GM10248 (cell line): Measurements from ENCODE around the gene NCEH1.
"Not testable (repeated sequence)": the region's sequence is repeated elsewhere in the genome, so short reads cannot be mapped to it uniquely, and the experiment has no call there.

Source experiments
- CTCF ChIA-PET: fragments of 300-600 bp; sonication (Branson Sonifier 250); formaldehyde crosslinking; extraction: SDS; loops from one replicate; lab custom pipeline; 2021; ENCODE audit warnings: antibody characterized with exemption; lab: Yijun Ruan, JAX
- POLR2A ChIA-PET: fragments of 350-650 bp; sonication (Branson Sonifier 250); formaldehyde crosslinking; extraction: SDS; loops from one replicate; lab custom pipeline; 2020; ENCODE audit warnings: antibody characterized with exemption; lab: Yijun Ruan, JAX
- DNase-seq: peaks from one replicate; pipeline ENCODE4 v3.0.0; 2012; ENCODE audit errors: extremely low spot score
- TF ChIP-seq, protein P1 (sequence below): IDR thresholded peaks from 2 replicates; pipeline ENCODE4 v1.5.1; 2012; ENCODE audit warnings: mild to moderate bottlenecking, low read depth; ENCODE audit errors: extremely low read depth, missing control alignments, control extremely low read depth

The NCEH1 gene

DNA sequence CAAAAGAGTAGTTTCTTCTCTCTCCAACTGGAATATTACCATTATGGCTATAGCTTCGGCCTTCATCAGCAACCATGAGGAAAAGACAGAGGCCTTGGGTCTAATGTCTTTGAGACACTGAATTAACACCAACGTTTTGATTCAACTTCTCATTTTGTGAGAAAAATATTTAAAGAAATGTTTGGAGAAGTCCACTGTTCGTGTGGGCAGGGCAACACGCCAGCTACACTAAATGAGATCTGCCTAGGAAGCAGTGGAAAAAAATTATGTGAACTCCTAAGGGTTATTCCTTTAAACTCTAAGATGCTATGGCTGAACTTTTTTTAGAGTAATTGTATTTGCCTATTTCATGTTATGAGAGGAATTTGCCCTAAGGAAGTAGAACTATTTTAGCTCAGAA, 41.8 kb downstream of the NCEH1 start:
- CTCF ChIA-PET, result interaction anchor here (0.7 to 5.4 kb wide), 18 partner anchors 8 to 1103 kb away, joined by 3 to 24 read pairs (median 5); no protein-coding TSS in a partner anchor
- POLR2A ChIA-PET, result no interaction called here
- no peak for DNase-seq
- TF ChIP-seq, protein P1, sequence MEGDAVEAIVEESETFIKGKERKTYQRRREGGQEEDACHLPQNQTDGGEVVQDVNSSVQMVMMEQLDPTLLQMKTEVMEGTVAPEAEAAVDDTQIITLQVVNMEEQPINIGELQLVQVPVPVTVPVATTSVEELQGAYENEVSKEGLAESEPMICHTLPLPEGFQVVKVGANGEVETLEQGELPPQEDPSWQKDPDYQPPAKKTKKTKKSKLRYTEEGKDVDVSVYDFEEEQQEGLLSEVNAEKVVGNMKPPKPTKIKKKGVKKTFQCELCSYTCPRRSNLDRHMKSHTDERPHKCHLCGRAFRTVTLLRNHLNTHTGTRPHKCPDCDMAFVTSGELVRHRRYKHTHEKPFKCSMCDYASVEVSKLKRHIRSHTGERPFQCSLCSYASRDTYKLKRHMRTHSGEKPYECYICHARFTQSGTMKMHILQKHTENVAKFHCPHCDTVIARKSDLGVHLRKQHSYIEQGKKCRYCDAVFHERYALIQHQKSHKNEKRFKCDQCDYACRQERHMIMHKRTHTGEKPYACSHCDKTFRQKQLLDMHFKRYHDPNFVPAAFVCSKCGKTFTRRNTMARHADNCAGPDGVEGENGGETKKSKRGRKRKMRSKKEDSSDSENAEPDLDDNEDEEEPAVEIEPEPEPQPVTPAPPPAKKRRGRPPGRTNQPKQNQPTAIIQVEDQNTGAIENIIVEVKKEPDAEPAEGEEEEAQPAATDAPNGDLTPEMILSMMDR, result no peak

DNA sequence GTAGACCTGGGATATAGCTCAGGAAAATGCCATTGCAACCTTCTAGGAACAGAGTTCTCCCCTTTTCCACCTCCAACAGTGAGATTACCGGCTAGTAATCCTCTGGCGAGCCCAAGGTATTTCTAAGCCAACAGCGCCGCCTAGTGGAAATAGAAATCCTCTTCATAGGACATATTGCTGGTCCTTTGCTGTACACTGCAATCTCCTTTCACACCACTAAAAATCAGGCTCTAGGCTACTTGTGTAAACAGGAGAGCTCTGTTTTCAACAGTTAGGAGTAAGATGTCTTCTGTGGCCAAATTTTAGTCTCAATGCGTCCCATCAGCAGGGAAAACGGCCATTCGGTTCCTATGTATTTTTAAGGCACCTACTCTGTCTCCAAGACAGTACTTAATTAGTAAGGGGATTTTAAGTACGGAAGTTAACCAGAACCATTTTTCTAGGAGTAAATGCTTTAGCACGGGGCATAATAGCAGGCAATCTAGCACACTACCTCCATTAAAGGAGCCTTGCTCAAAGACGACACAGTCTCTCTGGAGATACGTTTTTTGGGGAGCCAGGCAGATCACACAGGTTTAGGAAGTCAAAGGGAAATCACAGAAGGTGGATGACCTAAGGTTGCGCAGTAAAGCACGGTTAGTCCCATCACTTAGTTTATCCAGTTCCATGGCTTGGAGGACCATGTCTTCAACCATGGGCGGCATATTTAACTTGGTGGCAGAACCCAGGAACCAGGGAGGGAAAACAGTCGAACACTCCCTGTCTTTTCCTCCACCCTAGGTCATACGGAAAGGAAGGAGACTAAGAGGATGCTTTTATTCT, 43.8 kb downstream of the NCEH1 start:
- ChIA-PET CTCF (interaction anchor here (0.8 to 5.4 kb wide), 32 partner anchors 8 to 1595 kb away, joined by 3 to 24 read pairs (median 4); partner anchors contain the start of gene NCEH1), POLR2A (no interaction called here)
- DNase-seq, result peak; percentile 65
- TF ChIP-seq, protein P1, result peak; percentile 75

DNA sequence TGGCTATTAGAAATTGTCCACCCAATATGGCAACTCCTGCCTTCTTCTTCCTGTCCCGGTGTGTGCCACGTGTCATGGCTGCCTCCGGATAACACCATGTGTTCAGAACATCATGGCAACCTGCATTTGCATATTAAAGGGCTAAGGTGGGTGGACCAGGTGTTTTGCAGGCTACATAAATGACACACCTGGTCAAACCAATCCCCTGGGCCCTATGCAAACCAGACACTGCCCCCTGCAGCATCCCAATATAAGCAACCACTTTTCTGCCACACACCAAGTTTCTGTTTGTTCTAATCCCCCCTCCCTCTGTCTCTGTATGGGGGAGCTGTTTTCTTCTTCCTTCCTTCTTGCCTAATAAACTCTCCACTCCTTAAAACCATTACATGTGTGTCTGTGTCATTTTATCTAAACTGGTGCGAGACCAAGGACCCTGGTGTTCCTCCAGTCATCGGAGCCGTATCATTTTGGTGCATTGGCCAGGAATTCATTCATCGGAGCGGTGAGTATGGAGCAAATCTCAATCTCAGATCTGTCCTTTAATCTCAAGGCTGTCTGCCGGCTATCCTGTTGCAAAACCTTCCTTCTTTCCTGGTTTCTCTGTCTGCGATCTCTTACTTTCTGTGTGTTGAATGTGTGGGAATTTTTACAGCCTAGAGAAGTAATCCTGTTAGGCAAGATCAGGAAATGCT, 44.5 kb downstream of the NCEH1 start:
- ChIA-PET POLR2A (no interaction called here), CTCF (interaction anchor here (0.7 to 5.4 kb wide), 25 partner anchors 9 to 1707 kb away, joined by 3 to 24 read pairs (median 4); partner anchors contain the start of gene NCEH1)
- TF ChIP-seq, protein P1, result no peak
- DNase-seq, result no peak

DNA sequence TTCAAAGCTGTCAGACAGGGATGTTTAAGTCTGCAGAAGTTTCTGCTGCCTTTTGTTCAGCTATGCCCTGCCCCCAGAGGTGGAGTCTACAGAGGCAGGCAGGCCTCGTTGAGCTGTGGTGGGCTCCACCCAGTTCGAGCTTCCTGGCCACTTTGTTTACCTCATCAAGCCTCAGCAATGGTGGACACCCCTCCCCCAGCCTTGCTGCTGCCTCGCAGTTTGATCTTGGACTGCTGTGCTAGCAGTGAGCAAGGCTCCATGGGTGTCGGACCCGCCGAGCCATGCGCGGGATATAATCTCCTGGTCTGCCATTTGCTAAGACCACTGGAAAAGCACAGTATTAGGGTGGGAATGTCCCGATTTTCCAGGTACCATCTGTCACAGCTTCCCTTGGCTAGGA, 45.4 kb downstream of the NCEH1 start:
- DNase-seq, POLR2A ChIA-PET: not testable (repeated sequence)
- CTCF ChIA-PET, result interaction anchor here (0.7 to 5.4 kb wide), 13 partner anchors 8 to 1706 kb away, joined by 3 to 24 read pairs (median 4); partner anchors contain the start of gene NCEH1

DNA sequence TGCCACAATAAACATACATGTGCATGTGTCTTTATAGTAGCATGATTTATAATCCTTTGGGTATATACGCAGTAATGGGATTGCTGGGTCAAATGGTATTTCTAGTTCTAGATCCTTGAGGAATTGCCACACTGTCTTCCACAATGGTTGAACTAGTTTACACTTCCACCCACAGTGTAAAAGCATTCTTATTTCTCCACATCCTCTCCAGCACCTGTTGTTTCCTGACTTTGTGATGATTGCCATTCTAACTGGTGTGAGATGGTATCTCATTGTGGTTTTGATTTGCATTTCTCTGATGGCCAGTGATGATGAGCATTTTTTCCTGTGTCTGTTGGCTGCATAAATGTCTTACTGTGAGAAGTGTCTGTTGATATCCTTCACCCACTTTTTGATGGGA, 50.4 kb downstream of the NCEH1 start:
- CTCF ChIA-PET, result interaction anchor here (1.9 kb wide), 1 partner anchor 13 kb away, joined by 6 read pairs; no protein-coding TSS in a partner anchor
- DNase-seq, POLR2A ChIA-PET: not testable (repeated sequence)

DNA sequence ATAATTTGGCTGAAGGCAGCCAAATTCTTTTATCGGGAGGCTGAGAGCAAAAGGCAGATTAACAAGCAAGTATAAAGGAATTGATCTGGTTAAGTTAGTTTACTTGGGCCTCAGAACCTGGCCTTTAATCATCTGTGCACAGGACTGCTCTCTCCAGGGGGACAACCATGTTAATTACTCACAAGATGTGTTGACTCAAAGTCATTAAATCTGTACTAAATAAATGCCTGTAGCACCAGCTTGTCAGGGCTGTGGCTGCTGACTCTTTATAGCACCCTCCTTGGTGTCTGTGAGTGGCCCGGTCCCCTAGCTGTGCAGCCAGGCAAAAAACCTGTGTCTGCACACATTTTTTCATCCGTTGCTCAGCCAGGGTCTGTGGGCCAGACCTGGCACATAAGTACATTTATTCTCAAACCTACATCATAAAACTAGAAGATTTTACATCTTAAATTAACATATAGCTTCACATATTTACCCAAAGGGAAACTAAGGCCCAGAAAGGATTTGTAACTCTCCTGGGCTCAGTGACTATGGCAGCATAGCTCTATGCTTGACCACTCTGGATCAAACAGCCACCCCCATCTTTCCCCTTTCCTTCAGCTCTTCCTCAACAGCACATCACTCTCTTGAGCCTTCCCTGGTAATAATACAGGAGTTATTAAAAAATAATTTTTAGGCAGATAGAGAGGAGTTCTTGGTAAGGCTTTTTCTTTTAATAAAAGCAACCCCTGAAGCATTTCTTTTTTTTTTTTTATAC, 51.4 kb downstream of the NCEH1 start:
- ChIA-PET POLR2A (interaction anchor here (0.7 kb wide), 1 partner anchor 359 kb away, joined by 3 read pairs; no protein-coding TSS in a partner anchor), CTCF (interaction anchor here (0.9 to 2.1 kb wide), 5 partner anchors 8 to 17 kb away, joined by 3 to 10 read pairs (median 3); no protein-coding TSS in a partner anchor)
- TF ChIP-seq, protein P1, result no peak
- DNase-seq, result no peak
